GM04503 (cell line): Measurements from ENCODE around the gene RNF220.
"Not testable (repeated sequence)": the region's sequence is repeated elsewhere in the genome, so short reads cannot be mapped to it uniquely, and the experiment has no call there.

Experiments used
- DNase-seq: peaks from one replicate; pipeline ENCODE4 v3.0.0-alpha.2; 2012; ENCODE audit warnings: low read depth

RNF220 gene

DNA sequence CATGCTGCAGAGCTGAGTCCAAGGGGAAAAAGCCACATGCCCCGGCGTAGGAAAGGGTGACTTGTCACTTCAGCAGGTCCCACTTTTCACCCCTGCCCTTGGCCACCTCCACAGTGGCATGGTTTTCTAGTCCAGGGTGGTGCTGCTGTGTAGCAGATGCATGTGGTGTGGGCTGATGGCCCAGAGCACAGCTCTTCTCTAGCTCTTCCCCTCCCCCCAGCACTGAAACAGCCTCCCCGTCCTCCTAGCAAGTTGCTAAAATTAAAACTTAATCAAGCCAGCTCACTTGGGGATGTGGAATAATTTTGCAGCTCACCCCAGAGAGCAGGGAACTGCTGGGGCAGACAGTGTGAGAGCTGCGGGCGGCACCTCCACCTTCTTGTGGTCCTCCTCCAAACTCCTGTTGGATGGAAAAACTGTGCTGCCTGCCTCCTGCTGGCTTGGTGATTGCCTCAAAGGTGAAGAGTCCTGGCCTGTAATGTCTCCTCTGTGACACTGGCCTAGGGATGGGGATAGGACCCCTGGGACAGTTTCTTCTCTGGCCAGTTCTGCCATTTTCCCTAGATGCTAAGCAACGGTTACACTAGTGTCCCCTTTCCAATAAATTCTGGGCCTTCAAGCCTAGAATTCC lies 91.6 kb downstream of the RNF220 start:
- DNase-seq, result no peak

DNA sequence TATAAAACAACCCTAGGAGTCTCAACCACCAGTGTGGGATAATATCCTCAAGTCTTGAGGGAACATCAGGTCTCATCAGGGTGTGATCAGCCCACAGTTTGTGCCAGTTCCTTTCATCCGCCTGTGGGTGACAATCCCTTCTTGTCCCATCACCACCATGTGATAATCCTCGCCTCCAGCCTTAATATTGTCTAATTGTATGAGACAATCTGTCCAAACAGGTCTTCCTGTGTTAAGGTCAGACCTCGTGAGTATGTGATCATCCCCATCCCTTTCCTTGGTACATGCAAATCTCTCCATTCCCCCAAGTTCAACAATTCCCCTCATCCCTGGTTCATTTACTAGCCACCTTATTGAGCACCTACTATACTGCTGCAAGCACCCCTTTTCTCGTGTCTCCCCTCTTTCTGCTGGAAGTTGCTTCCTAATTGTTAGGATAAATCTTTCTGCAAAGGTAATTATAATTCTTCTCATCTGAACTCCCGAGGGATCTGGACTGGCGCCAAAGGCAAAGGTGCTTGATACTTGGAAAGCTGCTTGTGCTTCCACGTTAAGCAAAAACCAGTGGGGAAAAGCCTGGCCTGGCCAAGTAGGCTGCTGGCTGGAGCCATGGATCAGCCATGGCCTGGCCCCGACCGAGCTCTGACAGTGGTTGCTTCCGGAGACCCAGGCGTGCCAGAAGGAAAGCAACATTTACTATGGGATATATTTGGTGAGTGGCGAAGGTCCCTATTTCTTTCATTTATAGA lies 92.5 kb downstream of the RNF220 start:
- DNase-seq, result no peak

DNA sequence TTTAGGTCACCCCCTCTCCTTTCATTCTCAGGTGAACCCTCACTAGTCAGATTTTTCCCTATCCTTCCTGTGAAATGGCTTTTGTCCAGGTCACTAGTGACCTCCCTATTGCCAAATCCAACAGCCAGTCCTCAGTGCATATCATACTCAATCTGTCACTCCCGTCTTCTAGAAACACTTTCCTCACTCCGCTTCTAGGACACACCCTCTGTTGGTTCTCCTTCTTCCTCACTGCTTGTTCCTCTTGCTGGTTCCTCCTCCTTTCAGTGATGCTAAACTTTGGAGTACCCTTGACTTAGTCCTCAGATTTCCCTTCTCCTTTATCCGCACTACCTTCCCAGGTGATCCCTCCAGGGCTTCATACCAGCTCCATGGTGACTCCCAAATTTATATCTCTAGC lies 94.3 kb downstream of the RNF220 start:
- DNase-seq, result no peak

DNA sequence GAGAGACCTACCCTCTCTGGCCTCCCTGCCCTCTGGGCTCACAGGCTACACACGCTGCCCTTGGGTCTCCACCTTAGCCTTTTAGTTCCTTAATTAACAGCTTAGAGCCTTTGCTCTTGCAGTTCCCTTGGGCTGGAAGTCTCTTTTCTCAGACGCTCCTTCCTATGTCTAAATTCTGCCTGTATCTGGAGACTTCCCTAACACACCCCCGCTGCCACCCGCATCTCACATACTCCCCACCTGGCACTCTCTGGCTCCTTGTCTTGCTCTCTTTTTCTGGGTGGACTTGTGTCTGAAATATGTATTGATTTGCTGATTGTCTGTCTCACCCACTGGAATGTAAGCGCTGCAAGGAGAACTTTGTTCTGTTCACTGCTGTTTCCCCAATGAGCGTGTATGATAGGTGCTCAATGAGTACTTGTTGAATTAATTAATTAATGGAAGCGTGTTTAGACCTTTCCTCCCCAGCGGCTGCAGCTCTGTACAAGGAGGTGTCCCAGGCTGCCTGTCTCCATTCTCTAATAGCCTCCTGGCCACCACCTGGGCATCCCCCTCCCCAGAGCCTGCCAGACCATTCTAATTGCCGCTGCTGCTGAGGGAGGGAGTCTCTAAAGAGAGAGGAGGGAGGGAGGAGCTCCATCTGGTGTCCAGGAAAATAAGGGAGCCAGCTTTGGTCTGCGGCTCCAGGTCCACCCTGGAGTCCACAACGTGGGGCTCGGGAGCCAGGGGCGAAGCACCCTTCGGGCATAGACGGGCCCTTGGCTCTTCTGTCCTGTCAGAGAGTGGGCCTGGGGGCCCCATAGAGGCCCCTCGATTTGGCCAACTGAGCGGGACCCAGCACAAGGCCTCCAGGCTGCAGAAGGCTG lies 95.4 kb downstream of the RNF220 start:
- no peak for DNase-seq

DNA sequence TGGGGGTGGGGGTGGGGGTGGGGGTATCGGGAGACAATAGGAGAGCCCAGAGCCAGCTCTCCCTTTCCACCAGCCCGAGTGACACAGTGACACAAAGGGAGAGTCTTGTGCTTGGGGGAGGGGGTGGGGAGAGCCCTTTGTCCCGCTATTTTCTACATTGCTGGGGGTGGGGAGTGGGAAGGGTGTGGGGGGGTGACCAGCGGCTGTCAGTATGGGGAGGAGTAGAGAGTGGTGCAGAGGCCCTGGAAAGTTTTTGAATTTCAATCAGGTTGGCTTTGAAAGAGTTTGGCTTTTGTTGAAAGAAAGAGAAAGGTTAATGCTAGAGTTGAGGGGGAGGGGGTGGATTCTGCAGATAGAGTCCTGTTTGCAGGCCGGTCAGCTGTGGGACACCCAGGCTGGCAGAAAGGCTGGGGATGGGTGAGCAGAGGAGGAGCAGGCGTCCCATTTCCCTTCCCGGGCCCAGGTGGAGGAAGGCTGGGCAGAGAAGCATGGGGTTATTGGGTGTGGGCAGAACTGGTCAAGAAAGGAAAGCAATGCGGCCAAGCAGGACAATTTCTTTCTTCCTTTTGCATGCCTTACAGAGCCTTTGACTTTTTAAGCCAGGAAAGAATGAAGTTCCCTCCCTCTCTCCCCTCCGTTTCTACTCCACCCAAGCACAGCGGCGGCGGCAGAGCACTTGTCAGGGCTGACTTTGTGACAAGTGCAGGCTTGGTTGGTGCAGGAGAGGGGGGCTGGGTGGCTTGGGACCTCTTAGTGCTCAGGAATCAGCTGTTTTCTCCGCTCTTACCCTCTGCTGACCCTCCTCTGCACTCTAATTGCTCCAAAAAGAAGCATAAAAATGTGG lies 96.2 kb downstream of the RNF220 start:
- DNase-seq, result no peak

DNA sequence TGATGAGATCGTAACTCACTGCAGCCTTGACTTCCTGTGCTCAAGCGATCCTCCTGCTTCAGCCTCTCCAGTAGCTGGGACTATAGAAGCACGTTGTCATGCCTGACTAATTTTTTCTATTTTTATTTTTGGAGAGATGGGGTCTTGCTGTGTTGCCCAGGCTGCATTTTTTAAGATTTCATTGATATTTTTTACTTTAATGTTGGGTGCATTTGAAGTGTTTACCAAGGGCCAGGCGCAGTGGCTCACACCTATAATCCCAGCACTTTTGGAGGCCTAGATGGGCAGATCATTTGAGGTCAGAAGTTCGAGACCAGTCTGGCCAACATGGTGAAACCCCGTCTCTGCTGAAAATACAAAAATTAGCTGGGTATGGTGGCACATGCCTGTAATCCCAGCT lies 97.8 kb downstream of the RNF220 start:
- not testable (repeated sequence) for DNase-seq

DNA sequence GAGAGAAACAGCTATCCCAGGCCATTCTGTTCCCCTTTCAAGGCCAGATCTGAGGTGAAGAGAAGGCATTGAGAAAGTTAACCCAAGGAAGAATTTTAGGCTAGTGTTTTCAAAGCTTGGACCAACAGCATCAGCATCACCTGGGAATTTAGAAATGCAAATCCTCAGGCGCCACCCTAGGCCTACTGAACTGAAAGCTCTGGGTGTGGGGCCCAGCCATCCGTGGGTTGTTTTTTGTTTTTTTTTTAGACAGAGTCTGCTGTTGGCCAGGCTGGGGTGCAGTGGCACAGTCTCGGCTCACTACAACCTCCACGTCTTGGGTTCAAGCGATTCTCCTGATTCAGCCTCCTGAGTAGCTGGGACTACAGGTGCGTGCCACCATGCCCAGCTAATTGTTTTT lies 98.6 kb downstream of the RNF220 start:
- no peak for DNase-seq

DNA sequence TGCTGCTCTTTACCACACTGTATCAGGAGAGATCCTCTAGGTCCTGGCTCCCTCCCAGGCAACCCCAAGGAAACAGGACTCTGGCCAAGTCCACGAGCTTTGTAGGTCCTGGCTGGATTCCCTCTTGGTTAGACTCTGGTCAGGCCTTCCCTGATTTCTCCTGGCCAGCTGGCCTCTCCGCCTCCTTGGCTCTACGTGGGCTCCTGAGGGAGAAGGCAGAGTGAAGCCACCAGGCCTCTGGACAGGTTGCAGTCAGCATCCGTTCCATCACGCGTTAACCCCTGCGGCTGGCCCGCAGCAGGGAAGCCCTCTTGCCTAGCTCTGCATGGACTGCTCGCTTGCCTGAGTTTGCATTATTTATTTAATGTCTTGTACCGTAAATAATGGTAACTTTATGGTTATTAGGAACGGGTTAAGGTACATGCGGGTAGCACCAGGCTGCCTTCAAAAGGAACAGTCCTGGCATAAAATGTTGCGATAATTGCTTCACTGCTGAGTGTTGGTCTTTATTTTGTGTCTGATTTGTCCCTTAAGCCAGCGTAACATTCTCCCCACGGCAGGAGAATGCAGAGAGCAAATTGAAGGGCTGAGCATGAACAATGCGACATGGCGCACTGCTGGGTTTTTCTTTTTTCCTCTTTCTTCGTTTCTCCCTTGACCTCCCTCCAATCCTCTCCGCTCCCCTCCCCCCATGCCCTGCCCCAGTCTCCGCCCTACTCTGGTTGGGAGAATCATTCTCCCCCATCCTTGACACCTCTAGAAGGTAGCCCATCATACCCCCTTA lies 100.3 kb downstream of the RNF220 start:
- no peak for DNase-seq

DNA sequence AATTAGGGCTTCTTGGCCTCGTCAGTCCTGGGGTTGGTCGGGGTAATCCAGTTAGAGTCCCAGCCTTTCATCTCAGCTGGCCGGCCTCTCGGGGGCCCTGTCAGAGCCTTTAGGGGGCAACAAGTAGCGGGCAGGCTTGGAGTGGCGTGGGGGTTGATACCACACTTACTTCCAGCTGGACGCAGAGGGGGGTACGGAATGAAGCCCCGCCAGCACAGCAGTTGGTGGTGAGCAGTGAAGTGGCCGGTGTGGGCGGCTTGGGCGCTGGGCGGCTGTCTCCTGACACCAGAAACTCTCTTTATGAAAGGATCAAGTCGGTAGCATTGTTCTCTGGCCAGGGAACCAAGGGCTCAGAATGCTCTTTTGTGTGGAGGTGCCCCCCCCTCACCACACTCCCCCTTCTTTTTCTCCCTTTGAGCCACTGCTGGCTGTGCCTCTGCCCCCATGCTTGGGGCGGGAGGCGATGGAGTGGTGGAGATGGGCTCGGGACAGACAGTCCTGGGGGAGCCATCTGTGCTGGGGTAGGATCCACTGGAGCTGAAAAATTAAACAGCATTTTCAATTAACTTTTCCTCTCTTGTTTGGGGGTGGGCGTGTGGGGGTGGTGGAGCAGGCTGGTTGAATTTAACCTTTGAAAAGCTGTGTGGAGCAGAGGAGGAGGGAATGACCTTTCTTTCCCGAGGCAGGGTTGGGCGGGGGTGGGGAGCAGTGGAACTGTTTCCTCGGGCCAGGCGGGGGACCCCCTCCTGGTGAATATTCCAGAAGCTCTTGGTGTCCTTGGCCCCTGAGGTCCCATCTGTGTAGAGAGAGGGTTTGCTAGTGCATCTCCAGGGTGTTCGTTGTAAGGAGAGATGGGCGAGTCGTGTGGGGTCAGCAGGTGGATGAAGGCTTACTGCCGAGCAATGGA lies 102.7 kb downstream of the RNF220 start:
- no peak for DNase-seq

DNA sequence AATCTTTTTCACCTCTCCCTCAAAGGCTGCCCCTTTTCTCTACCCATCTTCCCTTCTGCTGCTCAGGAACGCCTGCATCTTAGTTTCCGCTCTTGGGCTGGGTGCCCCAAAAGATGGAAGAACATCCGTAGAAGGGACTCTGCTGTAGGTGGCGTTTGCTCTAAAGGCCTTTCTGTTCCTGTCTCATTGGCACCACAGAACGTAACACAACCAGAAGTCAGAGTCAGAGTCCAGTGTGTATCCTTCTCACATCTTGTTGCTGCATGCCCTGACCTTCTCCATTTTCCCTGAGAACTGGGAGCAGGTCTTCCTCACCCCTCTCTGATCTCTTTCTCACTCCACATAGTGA lies 103.3 kb downstream of the RNF220 start:
- no peak for DNase-seq

DNA sequence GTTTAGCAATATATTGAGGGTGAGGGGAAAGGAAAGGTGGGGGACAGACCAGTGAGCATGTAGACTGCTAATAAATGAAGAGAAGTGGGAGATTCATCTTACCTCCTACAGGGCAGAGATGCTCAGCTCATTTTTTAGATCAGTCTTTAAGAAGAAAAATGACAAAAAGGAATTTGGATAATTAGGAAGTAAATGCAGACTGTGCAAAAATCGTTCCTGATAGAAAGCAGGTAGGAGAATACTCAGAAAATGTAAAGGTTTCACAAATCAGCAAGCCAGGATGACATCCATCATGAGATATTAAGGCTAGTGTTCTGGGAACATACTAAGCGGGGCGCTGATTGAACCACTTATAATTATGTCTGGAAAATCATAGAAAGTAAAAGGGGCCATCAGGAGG lies 106.3 kb downstream of the RNF220 start:
- DNase-seq, result no peak

DNA sequence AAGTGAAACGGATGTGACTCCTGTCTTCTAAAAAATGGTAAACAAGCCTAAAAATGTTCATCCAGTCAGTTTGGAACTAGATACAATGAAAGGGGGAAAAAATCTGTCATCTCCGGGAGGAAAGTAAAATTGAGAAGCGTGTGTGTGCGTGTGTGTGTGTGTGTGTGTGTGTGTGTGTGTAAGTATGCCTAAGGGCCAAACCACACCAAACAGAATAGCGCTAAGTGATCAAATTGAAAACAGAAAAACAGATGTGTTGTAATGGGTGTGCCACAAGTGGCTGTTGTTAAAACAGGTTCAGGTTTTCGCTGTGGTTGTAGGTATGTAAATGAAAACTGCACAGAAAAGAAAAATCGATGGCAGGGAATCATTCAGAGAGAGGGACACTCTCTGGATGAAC lies 106.7 kb downstream of the RNF220 start:
- DNase-seq, result no peak

DNA sequence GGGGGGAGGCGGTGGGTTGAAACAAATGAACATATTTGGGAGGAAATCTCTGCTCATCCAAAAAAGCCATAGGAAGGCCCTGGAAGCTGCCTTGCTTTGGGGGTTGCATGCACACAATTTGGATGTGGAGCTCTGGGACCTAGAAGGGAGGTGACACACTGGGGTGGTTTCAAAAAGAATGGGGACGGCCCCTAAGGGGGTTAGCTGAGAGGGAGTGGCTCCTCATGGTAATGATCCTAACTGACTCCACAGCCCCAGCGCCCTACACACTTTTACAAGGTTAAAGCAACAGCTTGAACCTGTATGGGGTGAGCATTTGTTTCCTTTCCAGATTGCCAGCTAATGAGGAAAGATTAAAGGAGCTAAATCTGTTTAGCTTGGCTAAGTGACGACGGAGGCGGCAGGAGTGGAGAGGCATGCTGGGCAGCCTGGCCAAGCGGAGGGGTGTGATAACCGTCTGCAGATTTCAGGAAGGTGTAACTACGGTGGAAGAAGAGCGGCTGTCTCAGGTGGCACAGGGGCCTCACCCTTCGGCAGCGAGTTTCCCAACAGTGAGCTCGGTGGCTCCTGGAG lies 107.3 kb downstream of the RNF220 start:
- no peak for DNase-seq

DNA sequence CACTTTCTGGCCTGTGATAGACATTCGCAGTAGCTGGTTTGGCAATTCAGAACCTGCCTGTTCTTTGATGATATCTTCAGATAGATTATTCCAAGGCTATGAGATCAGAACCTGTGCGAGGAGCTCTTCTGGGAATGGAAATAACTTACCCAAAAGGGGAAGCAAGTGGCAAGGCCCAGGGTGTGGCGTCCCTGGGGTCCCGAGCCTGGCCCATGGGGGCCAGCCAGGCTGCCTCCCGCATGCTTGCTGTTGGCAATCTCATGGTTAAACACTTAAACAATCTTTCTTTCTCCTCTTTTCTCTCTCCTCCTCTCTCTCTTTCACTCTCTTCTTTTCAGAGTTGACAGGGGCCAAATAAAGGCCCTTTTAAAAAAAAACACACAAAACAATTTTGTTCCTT lies 108.1 kb downstream of the RNF220 start:
- DNase-seq, result no peak

DNA sequence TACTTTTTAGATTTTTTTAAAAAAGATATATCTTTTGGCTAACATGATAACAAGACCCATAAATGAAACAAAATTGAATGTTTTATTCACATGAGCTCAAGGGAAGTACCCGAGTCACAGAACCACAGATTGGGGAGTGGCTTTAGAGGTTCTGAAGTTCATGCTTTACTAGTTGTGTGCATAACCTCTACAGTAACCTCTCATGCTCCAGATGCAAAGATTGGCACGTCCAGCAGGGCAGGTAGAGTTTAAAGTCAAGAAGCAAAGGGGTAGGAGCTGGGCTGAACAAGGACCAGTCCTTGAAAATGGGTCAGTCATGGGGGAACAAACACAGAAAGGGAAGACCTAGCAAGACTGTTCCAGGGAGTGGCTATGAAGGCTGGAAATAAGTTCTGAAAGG lies 109.6 kb downstream of the RNF220 start:
- DNase-seq, result no peak

DNA sequence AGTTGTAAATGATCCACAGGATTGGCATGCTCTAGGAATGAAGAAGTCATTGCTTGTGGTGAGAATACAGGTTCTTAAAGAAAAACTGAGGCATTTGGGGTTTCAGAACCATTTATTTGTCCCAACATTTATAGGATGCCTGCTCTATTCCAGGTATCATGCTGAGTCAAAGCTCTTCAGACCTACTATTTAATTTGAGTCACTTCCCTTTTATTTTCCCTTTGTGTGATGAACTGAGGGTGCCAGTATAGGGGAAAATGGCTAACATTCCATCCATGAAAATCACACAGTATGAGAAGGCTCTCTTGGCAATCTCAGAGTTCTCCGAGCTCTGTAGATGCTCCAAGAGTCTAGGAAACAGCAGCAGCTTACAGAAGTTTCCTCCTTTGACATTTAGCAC lies 110.4 kb downstream of the RNF220 start:
- no peak for DNase-seq

DNA sequence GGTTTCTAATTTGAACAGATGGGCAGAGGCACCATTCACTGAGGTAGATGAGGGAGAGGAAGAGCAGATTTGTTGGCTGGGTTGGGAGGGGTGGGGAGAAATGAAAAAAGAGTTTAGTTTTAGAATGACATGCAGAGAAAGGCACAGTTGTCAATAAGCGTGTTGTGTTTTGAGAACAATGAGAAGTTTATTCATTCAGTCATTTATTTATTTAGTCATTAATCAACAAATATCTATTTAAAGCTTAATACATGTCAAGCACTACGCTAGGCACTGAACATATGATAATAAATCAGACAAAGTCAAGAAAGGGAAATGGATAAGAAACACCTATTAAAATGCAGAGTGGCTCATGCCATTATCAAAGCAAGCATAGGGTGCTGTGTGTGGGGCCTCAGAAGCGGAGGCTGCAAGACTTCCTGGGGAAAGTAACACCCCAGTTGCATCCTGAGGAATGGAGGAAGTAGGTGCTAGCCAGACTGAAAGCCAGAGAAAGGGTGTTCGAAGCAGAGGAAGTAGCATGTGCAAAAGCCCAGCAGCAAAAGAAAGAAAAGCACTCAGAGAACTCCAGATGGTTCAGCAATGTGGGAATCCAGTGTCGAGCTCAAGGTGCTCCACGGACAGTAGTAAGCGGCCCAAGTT lies 114.1 kb downstream of the RNF220 start:
- no peak for DNase-seq

DNA sequence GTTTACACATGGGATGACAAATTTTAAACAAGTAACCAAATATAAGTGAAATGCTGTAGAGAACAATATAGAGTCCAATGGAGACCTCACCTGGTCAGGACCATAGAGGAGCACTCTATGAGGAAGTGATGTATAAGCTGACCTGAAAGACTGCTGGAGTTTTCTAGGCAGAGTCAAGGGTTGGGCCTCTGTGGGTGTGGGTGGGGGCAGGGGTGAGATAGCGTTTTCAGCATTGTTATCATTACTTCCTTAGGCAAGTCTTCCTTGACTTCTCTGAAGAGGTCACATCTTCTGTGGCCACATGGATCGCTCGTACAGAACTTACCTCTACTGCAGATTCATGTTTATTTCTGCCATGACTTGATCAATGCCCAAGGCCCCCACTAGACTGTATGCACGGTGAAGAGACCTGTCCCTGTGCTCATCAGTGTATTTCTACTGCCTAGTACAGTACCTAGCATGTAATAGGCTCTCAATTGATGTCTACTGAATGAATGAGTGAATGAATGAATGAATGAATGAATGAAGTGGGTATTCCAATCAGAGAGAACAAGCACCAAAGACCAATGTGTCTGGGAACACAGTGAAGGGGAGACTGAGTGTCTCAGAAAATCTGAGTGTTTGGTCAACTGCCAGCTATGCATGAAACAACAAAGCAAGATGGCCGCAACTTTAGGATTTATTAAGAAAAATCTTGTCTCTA lies 116.5 kb downstream of the RNF220 start:
- DNase-seq, result no peak
